ENCODE results near the gene OR10A2.
"Not testable (repeated sequence)": the region's sequence is repeated elsewhere in the genome, so short reads cannot be mapped to it uniquely, and the experiment has no call there.

The OR10A2 gene, protein sequence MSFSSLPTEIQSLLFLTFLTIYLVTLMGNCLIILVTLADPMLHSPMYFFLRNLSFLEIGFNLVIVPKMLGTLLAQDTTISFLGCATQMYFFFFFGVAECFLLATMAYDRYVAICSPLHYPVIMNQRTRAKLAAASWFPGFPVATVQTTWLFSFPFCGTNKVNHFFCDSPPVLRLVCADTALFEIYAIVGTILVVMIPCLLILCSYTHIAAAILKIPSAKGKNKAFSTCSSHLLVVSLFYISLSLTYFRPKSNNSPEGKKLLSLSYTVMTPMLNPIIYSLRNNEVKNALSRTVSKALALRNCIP

DNA sequence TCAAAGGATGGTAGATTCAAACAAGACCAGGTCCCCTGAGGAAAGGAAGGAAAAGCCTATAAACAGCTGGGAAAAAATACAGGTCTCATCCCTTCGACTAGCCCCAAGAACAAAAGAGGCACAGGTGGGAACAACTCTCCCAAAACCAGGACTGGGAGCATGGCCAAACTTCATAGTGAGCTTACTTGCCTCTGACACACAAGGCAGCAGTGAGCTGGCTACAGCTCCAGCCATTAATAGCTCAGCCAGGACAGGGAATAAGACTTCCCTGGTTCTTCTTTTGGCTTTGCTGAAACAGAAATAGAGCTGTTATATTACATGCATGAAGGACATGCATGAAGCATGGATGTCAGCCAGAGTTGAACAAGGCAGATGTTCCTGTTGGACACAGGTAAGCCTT is at the start of gene OR10A2:
TSS of gene OR10A2 (plus strand) at position 97 of the 400 bp plus-strand sequence. CDS start 6,698 bp downstream, outside the sequence.
- DNase-seq (ENCODE audit: low spot score) = peak; percentile 75

DNA sequence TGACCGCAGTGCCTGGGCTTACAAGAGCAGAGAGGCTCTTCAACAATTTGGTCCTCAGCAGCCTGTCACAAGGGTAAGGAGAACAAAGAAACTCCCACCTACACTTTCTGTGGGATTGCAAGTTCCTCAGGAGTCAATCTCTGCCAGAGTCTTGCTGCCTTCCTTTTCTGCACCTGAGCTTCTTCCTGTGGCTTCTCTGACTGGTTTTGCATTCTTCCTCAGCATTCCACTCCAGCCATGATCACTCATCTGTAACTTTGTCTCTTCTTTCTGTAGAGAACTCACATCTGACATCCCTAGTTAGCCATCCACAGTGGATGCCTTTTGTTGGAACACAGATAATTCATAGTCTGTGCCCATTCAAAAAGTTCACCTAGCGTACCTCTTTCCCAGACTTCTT is 49.2 kb upstream of the OR10A2 start:
- DNase-seq (ENCODE audit: low spot score) = no peak

DNA sequence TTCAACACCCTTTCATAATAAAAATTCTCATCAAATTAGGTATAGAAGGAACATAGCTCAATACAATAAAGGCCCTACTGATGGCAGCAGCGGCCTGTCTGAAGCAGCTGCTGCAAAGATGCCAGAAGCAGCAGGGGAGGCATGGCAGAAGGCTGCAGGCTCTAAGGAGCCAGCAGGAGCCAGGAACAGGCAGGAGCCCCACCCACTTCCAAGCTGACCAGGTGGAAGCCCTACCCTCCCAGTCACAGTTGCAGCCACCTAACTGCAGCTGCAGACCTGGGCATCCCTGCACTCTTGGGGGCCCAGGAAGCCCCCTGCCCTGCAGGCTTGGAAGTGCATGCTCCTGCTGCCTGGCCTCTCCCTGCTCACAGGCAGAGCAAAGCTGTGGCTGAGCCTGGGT is 45.2 kb upstream of the OR10A2 start:
- DNase-seq (ENCODE audit: low spot score) = peak; percentile 78

DNA sequence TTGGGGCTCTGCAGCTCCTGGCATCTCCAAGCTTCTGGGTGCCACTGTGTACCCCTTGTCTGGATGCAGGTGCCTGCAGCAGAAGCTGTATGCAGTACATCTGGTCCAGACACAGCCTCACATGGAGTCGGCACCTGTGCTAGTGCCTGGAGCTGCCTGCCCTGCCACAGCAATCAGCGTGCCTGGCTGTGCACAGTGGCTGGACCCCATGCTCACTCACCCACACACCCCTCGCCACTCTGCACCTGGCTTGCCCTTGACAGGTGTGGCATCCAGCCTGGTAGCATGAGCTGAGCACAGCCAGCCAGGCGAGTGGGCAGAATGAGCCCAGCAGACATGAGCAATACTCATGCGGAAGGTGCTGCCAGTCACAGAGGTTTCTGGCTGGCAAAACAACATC is 43.9 kb upstream of the OR10A2 start:
- no peak for DNase-seq (ENCODE audit: low spot score)

DNA sequence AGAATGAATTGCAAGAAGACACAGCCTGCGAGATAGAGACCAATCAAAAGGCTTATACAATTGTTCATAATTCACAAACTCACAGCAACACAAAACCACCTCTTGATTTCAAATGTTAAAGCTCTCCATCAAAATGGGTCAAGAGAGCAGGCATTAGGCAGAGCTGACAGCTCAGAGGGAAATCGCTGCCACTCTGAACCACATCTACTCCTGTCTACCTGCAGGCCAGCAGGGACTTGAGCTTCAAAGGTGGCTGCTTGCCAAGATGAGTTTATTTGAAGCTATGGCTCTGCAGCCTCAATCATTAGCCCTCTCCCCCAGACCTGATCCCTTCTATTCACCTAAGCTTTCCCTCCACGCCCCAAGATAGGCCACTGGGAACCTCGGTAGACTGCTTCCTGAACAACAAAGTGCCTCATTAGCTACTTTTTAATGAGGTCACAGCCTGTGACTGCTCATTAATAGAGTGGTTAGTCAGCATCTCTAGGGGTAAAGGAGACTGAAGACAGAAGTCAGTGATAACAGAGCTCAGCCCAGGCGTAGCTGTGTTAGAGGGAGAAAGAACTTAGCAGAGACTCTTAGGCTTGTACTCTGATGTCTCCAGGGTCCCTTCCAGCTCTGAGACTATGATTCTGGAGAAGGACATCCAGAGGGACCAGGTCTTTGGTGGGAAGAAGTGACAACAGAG is 38.6 kb upstream of the OR10A2 start:
- peak; percentile 1 for DNase-seq (ENCODE audit: low spot score)

DNA sequence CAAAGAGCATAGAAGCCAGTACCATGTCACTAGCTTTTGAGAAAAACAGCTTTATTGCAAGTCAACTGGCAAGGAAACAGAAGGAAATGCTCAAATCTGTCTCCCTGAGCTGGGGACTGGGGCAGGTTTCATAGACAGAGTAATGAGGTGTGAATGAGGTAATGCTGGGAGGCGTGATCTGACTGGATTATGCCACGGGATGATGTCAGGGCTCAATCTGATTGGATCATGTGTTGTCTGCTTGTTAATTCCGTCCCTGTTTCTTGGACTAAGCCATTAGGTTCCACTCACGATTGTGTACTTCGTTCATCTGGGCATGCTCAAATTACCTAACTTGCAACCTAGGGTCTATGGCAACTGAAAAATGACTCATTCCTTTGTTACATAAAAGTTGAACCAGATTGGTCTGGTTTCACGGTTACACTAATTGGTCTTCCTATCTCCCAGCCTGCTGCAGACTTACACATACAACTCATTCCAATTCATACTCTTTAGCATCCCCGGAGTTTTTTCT is 37.6 kb upstream of the OR10A2 start:
- no peak for DNase-seq (ENCODE audit: low spot score)

DNA sequence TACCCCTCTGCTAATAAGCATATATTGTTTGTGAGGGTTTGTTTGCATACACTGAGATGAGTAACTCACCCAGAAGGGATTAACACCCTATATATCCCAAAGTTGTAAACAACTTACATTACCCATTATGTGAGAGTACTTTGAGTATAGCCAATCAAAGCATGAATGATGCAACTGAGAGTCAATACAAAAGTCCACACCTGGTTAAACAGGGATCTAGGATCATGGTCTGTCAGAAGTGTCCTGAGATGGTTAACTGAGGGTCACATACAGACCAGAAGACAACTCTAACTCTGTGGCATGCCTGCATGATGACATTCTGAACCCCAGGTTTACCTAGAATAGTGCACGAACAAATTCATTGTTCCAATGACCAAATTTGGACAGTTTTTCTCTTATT is 34.8 kb upstream of the OR10A2 start:
- no peak for DNase-seq (ENCODE audit: low spot score)

DNA sequence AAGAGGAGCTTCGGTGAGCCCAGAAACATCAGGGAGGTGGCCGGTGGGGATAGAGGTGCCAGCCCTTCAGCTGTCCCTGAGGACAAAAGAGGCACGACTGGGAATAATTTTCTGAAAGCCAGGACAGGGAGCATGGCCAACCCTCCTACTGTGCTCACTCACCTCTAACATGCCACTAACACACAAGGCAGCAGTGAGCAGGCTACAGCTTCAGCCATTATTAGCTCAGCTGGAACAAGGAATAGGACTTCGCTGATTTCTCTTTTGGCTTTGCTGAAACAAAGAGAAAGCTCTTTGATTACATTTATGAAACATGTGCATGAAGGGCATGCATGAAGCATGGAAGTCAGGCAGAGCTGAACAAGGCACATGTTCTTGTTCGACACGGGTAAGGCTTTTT is 29.5 kb upstream of the OR10A2 start:
- no peak for DNase-seq (ENCODE audit: low spot score)

DNA sequence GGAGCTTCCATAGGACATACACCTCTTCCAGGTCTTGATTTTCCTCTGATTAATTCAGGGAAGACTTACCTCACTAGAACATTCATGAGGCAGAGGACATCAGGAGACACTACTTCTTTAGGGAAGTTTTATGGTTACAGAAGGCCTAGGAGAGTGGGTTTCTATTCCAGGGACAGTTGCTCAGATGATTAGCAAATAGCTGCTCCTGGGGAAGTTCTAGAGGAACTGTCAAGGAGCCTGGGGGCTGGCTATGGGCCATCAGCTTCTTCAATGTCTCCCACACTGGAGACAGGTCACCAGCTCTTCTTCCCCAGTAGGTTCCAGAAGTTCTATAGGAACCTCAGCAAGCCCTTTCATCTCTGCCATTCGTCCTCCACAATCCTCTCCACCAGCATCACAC is 28.8 kb upstream of the OR10A2 start:
- DNase-seq (ENCODE audit: low spot score) = no peak

DNA sequence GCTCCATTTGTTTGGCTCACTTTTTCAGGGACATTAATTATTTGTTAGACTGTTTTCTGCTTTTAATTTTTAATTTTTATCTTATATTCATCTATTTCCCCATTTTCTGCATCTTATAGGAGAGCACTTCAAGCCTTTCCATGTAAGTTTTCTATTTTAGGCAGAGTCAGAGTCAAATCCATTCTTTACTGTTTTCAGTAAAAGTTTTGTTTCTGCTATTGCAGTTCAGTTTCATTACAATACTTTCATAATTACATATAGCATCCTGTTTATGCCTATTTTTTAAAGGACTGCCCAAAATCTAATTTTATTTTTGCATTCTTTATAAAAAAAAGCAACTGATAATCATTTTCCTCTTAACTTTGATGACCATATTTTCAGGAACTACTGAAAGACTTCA is 21.2 kb upstream of the OR10A2 start:
- DNase-seq (ENCODE audit: low spot score) = no peak

DNA sequence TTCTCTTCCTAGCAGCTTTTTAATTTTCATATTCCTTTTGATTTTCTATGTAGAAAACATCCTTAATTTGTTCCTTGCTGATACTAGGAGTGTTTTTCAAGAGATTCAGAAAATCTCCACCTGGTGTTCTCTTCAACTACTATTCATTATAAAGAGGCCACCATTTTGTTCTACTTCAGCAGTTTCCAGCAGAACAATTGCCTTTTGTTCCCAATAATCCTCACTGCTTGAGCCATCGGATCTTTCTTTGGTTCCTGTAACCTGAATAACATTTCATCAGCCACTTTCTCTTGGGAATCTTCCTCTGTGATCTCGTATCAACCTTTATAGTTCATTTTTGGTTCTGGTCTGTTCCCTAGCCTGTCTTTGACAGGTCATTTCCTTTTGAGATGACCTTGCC is 19.2 kb upstream of the OR10A2 start:
- DNase-seq (ENCODE audit: low spot score) = no peak

DNA sequence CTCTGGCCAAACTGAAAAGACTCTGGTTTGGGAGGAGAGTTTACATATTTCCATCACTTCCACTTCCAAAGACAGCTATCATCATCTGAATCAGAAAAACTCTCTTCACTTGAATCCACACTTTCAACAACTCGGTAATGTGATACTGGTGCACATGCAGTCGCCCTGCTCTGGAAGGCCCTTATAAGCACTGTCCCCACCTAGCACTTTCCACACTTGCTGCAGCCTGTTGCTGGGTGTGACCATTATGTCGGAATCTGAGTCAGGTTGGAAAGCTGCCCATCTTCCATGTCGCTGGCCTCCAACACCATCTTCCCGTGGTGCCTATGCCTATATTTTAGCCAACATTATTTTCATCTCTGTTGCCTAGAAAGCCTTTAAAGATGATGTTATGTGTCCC is 18.5 kb upstream of the OR10A2 start:
- no peak for DNase-seq (ENCODE audit: low spot score)

DNA sequence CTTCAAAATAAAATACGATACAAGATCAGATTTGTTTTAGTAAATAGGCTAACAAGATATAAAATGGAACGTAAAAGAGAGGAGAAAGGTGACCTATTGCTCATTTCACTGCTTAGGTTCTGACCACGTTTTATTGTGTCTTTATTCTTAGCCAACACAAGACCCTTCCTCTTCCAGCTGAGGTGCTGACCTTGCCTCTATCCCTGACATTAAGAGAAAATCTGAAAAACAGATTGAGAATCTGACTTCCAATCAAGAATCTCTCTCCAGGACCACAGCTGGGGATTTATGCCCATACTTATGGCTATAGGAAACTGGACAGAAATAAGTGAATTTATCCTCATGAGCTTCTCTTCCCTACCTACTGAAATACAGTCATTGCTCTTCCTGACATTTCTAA is 17.5 kb upstream of the OR10A2 start, which contains the start of gene OR10A5:
TSS of gene OR10A5 (plus strand) at position 301 of the 400 bp plus-strand sequence. CDS start at position 301, 0 bp downstream.
- no peak for DNase-seq (ENCODE audit: low spot score)

DNA sequence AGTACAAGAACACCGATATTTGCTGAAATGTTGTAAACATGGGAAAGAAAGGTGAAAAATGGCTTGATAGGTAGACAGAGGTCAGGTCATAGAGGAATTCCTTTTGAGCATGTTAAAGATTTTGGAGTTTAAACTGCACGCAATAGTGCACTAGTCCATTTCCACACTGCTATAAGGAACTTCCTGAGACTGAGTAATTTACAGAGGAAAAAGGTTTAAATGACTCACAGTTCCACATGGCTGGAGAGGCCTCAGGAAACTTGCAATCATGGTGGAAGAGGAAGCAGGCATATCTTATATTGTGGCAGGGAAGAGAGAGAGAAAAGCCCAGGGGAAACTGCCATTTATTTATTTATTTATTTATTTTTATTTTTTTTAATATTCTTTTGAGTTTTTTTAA is 12.3 kb upstream of the OR10A2 start:
- no peak for DNase-seq (ENCODE audit: low spot score)

DNA sequence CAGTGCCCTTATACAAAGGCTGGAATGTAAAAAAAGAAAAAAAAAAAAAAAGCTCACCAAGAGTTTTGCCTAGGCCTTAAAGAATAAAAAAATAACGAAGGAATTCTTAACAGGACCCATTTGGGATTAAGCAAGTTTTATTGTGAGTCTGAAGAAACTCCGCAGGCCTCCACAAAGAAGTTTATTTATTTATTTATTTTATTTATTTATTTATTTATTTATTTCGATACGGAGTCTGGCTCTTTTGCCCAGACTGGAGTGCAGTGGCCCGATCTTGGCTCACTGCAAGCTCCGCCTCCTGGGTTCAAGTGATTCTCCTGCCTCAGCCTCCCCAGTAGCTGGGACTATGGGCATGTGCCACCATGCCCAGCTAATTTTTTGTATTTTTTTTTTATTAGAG is 8.1 kb upstream of the OR10A2 start:
- DNase-seq (ENCODE audit: low spot score) = not testable (repeated sequence)

DNA sequence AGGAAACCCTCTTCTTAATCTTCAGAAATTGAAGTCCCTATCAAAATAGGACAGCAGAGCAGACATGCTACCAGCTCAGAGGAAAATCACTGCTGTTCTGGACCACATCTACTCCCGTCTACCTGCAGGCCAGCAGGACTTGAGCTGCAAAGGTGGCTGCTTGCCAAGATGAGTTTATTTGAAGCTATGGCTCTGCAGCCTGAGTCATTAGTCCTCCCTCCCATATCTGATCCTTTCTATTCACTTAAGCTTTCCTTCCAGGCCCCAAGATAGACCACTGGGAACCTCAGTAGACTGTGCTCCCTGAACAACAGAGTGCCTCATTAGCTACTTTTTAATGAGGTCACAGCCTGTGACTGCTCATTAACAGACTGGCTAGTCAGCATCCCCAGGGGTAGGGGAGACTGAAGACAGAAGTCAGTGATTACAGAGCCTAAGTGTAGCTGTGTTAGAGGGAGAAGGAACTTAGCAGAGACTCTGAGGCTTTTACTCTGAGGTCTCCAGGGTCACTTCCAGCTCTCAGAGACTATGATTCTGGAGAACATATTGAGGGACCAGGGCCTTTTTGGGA is 6.8 kb upstream of the OR10A2 start:
- DNase-seq (ENCODE audit: low spot score) = peak; percentile 1

DNA sequence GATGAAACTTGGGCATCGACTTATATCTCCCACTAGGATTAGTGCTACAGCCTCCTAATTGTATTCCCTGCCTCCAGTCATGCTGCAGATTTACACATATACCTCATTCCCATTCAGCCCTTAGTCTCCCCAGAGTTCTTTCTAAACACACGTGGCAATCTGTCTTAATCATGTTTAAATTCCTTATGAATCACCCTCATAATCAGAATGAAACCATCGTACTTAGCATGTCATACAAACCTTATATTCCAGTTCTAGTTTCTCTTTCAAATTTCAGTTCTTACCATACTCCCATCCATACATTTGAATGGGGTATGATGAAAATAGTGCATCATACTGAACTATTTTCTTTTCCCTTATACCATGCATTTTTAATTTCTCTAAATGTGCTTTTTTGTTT is 6.0 kb upstream of the OR10A2 start:
- DNase-seq (ENCODE audit: low spot score) = no peak

DNA sequence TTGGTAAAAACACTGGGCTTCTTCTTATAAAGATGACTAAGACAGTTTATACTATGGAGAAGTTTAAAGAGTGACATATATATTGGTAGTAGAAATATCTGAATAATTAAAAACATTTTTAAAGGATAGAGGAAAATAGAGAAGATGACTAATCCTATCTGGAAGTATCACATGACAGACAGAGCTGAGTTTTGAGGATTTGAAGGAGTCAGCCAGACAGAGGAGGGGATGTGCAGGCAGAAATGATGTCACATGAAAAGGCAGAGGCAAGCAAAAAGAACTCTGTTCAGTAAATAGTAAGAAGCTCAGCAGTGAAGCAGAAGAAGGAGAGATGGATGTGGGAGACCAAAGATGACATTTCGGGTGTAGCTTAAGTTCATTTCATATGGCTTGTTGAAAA is 1.6 kb downstream of the OR10A2 start:
- no peak for DNase-seq (ENCODE audit: low spot score)

DNA sequence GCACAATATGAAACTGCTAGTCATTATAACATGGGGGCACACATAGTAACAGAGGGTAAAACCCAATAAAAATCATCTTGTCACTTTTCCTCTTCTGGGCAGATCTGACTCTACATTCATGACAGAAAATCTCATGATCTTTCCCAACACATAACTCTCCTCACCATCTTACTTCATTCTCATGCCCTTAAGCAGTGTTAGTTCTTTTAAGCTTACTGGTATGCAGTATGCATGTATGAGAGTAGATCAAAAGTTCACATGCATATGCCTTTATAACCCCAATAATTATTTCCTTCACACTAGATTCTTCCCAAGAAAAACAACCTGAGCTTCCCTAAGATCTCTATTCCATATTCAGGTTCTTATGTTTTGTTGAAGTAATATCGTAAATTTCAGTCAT is 8.4 kb downstream of the OR10A2 start:
- no peak for DNase-seq (ENCODE audit: low spot score)

DNA sequence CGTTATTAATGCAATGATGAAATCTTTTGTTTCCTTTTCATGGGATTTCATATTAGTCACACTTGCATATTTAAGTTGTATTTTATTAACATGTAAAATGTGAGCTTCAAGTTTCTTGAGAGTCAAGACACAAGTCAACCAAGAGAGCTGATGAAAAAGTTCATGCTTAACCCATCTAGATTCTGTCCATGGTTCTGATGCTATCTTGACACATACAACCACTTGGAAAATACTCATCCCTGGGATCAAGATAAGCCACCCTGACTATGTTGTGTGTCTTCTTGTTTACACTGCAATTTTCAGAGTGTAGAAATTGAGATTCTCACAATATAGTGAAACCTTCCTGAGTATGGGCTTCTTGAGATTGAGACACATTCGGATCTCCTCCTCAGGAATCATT is 12.9 kb downstream of the OR10A2 start:
- no peak for DNase-seq (ENCODE audit: low spot score)

DNA sequence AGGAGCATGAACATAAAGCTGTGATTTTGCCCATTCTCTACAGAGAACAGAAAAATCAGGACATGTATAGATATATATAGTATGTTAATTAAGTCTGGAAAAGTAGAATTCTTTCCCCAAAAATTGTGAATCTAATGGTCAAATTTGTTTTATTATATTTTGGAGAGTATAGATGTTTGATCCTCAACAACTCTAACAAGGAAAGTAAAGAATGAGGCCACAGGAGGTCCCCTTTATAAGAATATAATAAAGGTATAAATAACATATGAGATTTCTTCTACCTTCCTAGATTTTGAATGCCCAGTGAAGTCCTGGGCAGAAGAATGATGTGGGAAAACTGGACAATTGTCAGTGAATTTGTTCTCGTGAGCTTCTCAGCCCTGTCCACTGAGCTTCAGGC is 13.5 kb downstream of the OR10A2 start, which contains the start of gene OR10A4:
TSS of gene OR10A4 (plus strand) at position 301 of the 400 bp plus-strand sequence. CDS start at position 324, 23 bp downstream.
- no peak for DNase-seq (ENCODE audit: low spot score)

DNA sequence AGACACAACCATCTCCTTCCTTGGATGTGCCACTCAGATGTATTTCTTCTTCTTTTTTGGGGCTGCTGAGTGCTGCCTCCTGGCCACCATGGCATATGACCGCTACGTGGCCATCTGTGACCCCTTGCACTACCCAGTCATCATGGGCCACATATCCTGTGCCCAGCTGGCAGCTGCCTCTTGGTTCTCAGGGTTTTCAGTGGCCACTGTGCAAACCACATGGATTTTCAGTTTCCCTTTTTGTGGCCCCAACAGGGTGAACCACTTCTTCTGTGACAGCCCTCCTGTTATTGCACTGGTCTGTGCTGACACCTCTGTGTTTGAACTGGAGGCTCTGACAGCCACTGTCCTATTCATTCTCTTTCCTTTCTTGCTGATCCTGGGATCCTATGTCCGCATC is 14.1 kb downstream of the OR10A2 start:
- DNase-seq (ENCODE audit: low spot score) = no peak

DNA sequence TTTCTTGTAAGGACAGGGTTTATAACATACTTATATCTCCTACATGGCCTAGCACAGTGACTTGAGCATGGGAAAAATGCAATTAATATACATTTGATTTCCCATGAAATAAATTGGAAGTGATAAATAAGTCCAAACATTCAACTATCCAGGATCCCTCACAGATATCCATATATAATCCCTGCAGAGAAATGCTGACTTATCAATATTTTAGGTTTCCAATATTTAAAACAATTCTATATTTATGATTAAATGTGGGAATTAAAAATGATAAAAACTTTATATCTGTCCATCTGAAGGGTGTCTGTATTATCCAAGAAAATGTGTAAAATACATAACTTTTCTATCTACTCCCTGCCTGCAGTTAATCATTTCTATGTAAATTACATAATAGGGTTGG is 19.9 kb downstream of the OR10A2 start:
- DNase-seq (ENCODE audit: low spot score) = no peak
